ENCODE data around the gene OR10H3. TPM values are rescaled to one million over a fixed set of nuclear protein-coding genes. Genes with fewer than 3 reads are reported as not detected.
"Not testable (repeated sequence)": the region's sequence is repeated elsewhere in the genome, so short reads cannot be mapped to it uniquely, and the experiment has no call there.

Gene OR10H3
- total RNA-seq, 6 experiments from 2014 or later, result not detected

DNA sequence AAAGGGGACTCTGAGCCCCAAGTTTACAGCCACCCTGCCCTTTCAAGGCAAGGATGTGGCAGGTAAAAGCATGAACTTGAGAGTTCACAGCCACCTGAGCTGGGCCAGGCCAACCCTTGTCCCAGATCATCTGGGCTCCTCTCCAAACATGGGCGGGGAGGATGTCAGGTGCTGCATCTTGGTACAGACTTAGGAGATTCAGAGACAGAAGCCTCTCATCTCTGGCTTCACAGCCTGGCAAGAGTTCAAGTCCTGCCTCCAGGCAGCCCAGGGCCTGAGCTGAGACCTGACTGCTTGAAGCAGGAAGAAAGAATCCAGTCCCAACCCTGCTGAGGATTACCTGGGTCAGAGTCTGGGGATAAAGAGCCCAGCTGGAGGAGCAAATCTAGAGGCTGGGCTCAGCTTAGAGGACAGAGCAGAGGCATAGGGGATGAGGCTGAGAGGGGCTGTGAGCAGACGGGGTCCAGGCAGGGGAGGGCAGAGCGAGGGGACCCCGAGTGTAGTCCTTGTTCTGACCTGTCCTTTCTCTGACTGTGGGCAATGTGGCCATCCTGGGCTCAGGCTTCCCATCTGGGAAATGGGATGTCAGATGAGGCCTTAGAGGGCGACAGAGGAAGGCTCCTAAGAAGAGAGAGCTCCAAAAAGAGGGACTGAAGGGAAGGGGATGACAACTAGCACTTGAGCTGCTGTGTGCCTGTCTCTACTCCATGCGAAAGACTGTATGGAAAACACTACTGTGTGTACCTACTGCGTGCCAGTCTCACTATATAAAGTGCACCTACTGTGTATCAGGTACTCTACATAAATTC lies 43.0 kb downstream of the OR10H3 start:
- WGBS (ENCODE audit: insufficient coverage, low coverage, low lambda C conversion rate, missing lambda C conversion rate), result 45% methylated on average over 3 of the region's 7 CpGs
- H3K36me3 ChIP-seq, result no peaks in the 10 kb centered on the region
- no peak overlapping the region for H3K27ac ChIP-seq
- intact Hi-C loops (cut with DNase I), result no loop called here
- no peaks in the 10 kb centered on the region for H3K27me3 ChIP-seq
- H3K9me3 ChIP-seq, result no peaks in the 10 kb centered on the region
- H3K4me3 ChIP-seq, result no peak overlapping the region
- TF ChIP-seq CTCF (IDR thresholded peaks at IDR 0.05), result no peak
- no peak for TF ChIP-seq POLR2A (IDR thresholded peaks at IDR 0.05)
- ATAC-seq (peak; percentile 35 to 56 (median 50)), DNase-seq (peak in 1 of 3 donors; percentile 44)
- H3K4me1 ChIP-seq, result peaks cover 0 to 11% (median 0%) of the 10 kb centered on the region in 4 donors

GRCh38 chr19:15781661-15782060 lies 43.9 kb downstream of the OR10H3 start:
- Histone ChIP-seq H3K27me3 (no peaks in the 10 kb centered on the region), H3K36me3 (no peaks in the 10 kb centered on the region), H3K4me1 (peaks cover 0 to 11% (median 0%) of the 10 kb centered on the region in 4 donors), H3K27ac (no peak overlapping the region), H3K9me3 (no peaks in the 10 kb centered on the region), H3K4me3 (no peak overlapping the region)
- intact Hi-C loops (cut with DNase I), result no loop called here
- no peak for TF ChIP-seq POLR2A (IDR thresholded peaks at IDR 0.05)
- TF ChIP-seq CTCF (IDR thresholded peaks at IDR 0.05), result no peak
- 49% methylated on average over 2 of the region's 5 CpGs for WGBS (ENCODE audit: insufficient coverage, low coverage, low lambda C conversion rate, missing lambda C conversion rate)
- ATAC-seq (no peak), DNase-seq (no peak)

GRCh38 chr19:15782211-15782610 lies 44.4 kb downstream of the OR10H3 start:
- no peaks in the 10 kb centered on the region for H3K36me3 ChIP-seq
- peak in 1 of 3 donors; percentile 23 for DNase-seq
- no CpG with 5 or more reads among the region's 3 CpGs for WGBS (ENCODE audit: insufficient coverage, low coverage, low lambda C conversion rate, missing lambda C conversion rate)
- peaks cover 0 to 11% (median 0%) of the 10 kb centered on the region in 4 donors for H3K4me1 ChIP-seq
- ATAC-seq, result no peak
- TF ChIP-seq CTCF (IDR thresholded peaks at IDR 0.05) (no peak), POLR2A (IDR thresholded peaks at IDR 0.05) (no peak)
- no peaks in the 10 kb centered on the region for H3K27me3 ChIP-seq
- no peaks in the 10 kb centered on the region for H3K9me3 ChIP-seq
- intact Hi-C loops (cut with DNase I), result no loop called here
- H3K27ac ChIP-seq, result no peak overlapping the region
- H3K4me3 ChIP-seq, result no peak overlapping the region

GRCh38 chr19:15782896-15783295 lies 45.1 kb downstream of the OR10H3 start:
- H3K27ac ChIP-seq; H3K36me3 ChIP-seq; H3K27me3 ChIP-seq; H3K9me3 ChIP-seq; H3K4me3 ChIP-seq; intact Hi-C loops (cut with DNase I); ATAC-seq: not testable (repeated sequence)
- 35% methylated on average over 5 of the region's 7 CpGs for WGBS (ENCODE audit: insufficient coverage, low coverage, low lambda C conversion rate, missing lambda C conversion rate)
- H3K4me1 ChIP-seq, result peaks cover 0 to 11% (median 0%) of the 10 kb centered on the region in 4 donors
- peak in 1 of 3 donors; percentile 6 for DNase-seq

DNA sequence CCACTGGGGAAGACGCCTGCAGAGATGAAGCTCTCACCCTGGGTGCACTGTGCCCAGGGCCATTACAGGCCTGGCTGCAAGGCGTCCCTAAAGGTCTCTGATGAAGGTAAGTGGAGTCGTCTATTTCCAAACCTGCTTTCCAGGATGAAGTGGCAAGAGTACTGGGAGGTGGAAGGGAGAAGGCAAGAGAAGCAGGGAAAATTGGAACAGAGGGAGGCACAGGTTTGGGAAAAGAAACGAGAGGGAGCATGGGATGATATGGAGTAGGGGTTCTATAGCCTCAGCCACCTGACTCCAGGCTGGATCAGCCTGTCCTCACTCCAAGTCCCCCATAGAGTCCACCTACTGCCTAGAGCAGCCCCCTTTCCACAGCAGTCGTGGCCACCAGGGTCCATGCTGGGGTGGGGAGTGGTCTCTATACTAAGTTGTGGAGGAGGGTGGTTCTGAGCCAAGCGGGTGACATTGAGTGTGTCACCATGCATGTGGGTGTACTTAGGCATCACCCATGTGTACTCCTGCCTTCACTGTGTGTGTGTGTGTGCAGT lies 49.9 kb downstream of the OR10H3 start, which contains the start of gene OR10H5:
Gene OR10H5 (plus strand): TSS at position 51 of the 545 bp plus-strand sequence. CDS start 6,388 bp downstream, outside the sequence.
- no peak within 1 kb of the TSS for H3K27ac ChIP-seq
- no peaks in the 10 kb centered on the region for H3K27me3 ChIP-seq
- no peak for TF ChIP-seq CTCF (IDR thresholded peaks at IDR 0.05)
- no peak for TF ChIP-seq POLR2A (IDR thresholded peaks at IDR 0.05)
- H3K9me3 ChIP-seq, result no peaks in the 10 kb centered on the region
- no peaks in the 10 kb centered on the region for H3K4me1 ChIP-seq
- ATAC-seq (no peak), DNase-seq (peak in 1 of 3 donors; percentile 15)
- no peak within 1 kb of the TSS for H3K4me3 ChIP-seq
- intact Hi-C loops (cut with DNase I), result no loop called here
- 30% methylated on average over 4 of the region's 6 CpGs for WGBS (ENCODE audit: insufficient coverage, low coverage, low lambda C conversion rate, missing lambda C conversion rate)
- no peaks in the 10 kb centered on the region for H3K36me3 ChIP-seq

Measured in right lobe of liver (tissue), 6 donors.